GM10266 (cell line): Measurements from ENCODE around the gene CD93.

Experiments
- DNase-seq: peaks from one replicate; pipeline ENCODE4 v3.0.0; 2012; ENCODE audit errors: extremely low spot score
- CTCF ChIP-seq: IDR thresholded peaks from 2 replicates; pipeline ENCODE4 v1.5.1; 2012; ENCODE audit warnings: mild to moderate bottlenecking, low read depth; ENCODE audit not compliant: control insufficient read depth, insufficient read depth; ENCODE audit errors: missing control alignments

Gene CD93

GRCh38 chr20:23042270-23042669 lies 43.9 kb downstream of the CD93 start:
- no peak for DNase-seq
- no peak for TF ChIP-seq CTCF

- no peak for DNase-seq
- no peak for TF ChIP-seq CTCF
Measured at GRCh38 chr20:23039885-23040508, 46.1 kb downstream of the CD93 start.

GRCh38 chr20:23039136-23039875 lies 46.8 kb downstream of the CD93 start:
- no peak for TF ChIP-seq CTCF
- DNase-seq = no peak

DNA sequence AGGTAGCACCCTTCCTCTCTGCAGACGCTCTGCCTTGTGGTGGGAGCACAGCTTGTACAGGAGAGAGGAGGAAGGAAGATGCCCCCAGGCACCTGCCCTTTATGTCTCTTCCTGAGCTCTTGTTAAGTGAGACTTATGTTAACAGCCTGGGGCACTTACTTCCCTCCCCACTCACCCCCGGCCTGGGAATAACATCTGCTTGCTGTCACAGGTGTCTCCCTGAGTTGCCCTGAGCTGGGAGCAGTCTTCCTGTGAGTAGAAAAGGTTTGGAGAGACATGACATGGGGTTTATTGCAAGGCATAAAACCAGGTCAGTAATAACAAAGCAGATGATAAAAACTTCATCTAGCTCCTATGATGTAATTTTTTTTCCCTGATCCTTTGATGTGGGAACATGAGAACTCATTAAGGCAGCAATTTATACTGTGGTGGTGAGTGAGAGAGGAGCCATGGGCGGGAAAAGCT lies 49.1 kb downstream of the CD93 start:
- DNase-seq = no peak
- TF ChIP-seq CTCF = no peak

- no peak for TF ChIP-seq CTCF
- DNase-seq = no peak
Measured at GRCh38 chr20:23036371-23036770, 49.8 kb downstream of the CD93 start.

- no peak for TF ChIP-seq CTCF
- no peak for DNase-seq
Measured at GRCh38 chr20:23035731-23036130, 50.4 kb downstream of the CD93 start.

- TF ChIP-seq CTCF = no peak
- DNase-seq = no peak
Measured at GRCh38 chr20:23034721-23035671, 51.1 kb downstream of the CD93 start, which contains the start of gene SSTR4. Gene SSTR4 (plus strand): TSS chr20:23035312. CDS start chr20:23035484, 172 bp downstream.
